DND-41 (cell line): ENCODE measurements around the gene TMEM51.

ENCODE experiments used
- ATAC-seq: fragments of 200-7000 bp; cut with Tn5 transposase; 3 replicates; pipeline ENCODE4 v1.9.1; 2021; ENCODE audit warnings: low read depth; ENCODE audit not compliant: insufficient read depth
- DNase-seq: peaks from one replicate; pipeline ENCODE4 v3.0.0-alpha.2; 2020
- H2AFZ ChIP-seq: 2 replicates; pipeline ENCODE4 v1.6.0; 2012; ENCODE audit warnings: low read depth, low read length
- H3K27ac ChIP-seq: 2 replicates; pipeline ENCODE4 v1.5.1; 2012; ENCODE audit warnings: low read length, inconsistent platforms
- H3K27me3 ChIP-seq: fragments of 200-600 bp; sonication (generic); 2 replicates; pipeline ENCODE4 v1.6.0; 2012; ENCODE audit warnings: low read length, mild to moderate bottlenecking, inconsistent platforms; ENCODE audit not compliant: insufficient read depth, poor library complexity
- H3K36me3 ChIP-seq: 2 replicates; pipeline ENCODE4 v1.5.1; 2012; ENCODE audit warnings: low read length, inconsistent platforms; ENCODE audit not compliant: insufficient read depth
- H3K4me1 ChIP-seq: 2 replicates; pipeline ENCODE4 v1.5.1; 2012; ENCODE audit warnings: mild to moderate bottlenecking, low read length; ENCODE audit not compliant: insufficient read depth
- H3K4me2 ChIP-seq: 2 replicates; pipeline ENCODE4 v1.6.0; 2012; ENCODE audit warnings: mild to moderate bottlenecking, moderate library complexity, low read length, inconsistent platforms; ENCODE audit not compliant: insufficient read depth
- H3K4me3 ChIP-seq, 2 experiments: fragments of 200-600 bp in 1 of 2; shearing (Covaris generic) in 1 of 2; 2 replicates each; pipeline ENCODE4 v1.5.1; 2012 to 2016; ENCODE audit warnings: inconsistent platforms in 2 of 2, low read length in 2 of 2, mild to moderate bottlenecking in 2 of 2, low read depth in 1 of 2, moderate library complexity in 1 of 2
- H3K79me2 ChIP-seq: 2 replicates; pipeline ENCODE4 v1.6.0; 2012; ENCODE audit warnings: low read length, inconsistent platforms; ENCODE audit not compliant: insufficient read depth
- H3K9ac ChIP-seq: 2 replicates; pipeline ENCODE4 v1.6.0; 2012; ENCODE audit warnings: low read depth, mild to moderate bottlenecking, inconsistent platforms, low read length, moderate library complexity
- H3K9me3 ChIP-seq: 2 replicates; pipeline ENCODE4 v1.5.1; 2012; ENCODE audit warnings: low read length, moderate library complexity, mild to moderate bottlenecking, inconsistent platforms; ENCODE audit not compliant: insufficient read depth, severe bottlenecking
- H4K20me1 ChIP-seq: 2 replicates; pipeline ENCODE4 v1.6.0; 2012; ENCODE audit warnings: low read length; ENCODE audit not compliant: insufficient read depth
- EZH2 ChIP-seq: IDR thresholded peaks from 3 replicates; pipeline ENCODE4 v1.6.1; 2012; ENCODE audit warnings: borderline replicate concordance, low read depth, mild to moderate bottlenecking, moderate library complexity, low read length, inconsistent platforms; ENCODE audit not compliant: severe bottlenecking
- TF ChIP-seq, protein P1 (sequence below): IDR thresholded peaks from 2 replicates; pipeline ENCODE4 v1.5.1; 2012; ENCODE audit warnings: borderline replicate concordance, low read length, moderate library complexity, mild to moderate bottlenecking; ENCODE audit not compliant: poor library complexity, severe bottlenecking; ENCODE audit errors: extremely low read depth

Gene TMEM51

DNA sequence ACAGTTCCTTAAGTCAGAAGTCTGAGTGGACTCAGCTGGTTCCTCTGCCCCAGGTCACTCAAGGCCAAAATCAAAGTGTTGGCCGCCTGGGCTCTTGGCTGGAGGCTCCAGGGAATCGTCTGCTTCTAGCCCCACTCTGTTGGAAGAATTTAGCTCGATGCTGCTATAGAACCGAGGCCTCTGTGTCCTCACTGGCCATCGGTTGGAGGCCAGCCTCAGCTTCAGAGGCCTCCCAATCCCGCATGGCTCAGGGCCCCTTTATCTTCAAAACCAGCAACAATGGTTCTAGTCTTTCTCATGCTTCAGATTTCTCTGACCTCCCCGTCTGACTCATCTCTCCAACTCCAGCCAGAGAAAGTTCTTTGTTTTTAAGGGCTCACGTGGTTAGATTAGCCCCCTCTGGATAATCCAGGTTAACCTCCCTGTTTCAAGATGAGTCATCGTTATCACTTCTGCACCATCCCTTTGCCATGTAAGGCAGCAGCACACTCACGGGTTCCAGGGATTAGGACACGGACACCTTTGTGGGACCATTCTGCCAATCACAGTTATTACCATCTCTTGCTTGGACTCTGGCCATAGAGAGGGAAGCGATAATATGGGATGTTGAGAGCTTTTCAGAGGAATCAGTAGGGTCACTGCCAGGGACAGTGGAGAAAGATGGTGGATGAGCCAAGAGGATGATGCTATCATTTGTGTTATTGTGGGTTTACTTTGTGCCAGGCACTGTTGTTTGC is 107.0 kb downstream of the TMEM51 start:
- no peak overlapping the region for H3K27ac ChIP-seq
- no peak overlapping the region for H2AFZ ChIP-seq
- H3K79me2 ChIP-seq, result no peaks in the 10 kb centered on the region
- H3K4me1 ChIP-seq, result no peaks in the 10 kb centered on the region
- TF ChIP-seq, protein P1, sequence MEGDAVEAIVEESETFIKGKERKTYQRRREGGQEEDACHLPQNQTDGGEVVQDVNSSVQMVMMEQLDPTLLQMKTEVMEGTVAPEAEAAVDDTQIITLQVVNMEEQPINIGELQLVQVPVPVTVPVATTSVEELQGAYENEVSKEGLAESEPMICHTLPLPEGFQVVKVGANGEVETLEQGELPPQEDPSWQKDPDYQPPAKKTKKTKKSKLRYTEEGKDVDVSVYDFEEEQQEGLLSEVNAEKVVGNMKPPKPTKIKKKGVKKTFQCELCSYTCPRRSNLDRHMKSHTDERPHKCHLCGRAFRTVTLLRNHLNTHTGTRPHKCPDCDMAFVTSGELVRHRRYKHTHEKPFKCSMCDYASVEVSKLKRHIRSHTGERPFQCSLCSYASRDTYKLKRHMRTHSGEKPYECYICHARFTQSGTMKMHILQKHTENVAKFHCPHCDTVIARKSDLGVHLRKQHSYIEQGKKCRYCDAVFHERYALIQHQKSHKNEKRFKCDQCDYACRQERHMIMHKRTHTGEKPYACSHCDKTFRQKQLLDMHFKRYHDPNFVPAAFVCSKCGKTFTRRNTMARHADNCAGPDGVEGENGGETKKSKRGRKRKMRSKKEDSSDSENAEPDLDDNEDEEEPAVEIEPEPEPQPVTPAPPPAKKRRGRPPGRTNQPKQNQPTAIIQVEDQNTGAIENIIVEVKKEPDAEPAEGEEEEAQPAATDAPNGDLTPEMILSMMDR, result no peak
- TF ChIP-seq EZH2, result no peak
- no peaks in the 10 kb centered on the region for H3K9me3 ChIP-seq
- H3K4me3 ChIP-seq, result no peak overlapping the region
- ATAC-seq (no peak), DNase-seq (no peak)
- H3K27me3 ChIP-seq, result peaks cover under 1% of the 10 kb centered on the region
- H3K4me2 ChIP-seq, result no peak overlapping the region
- no peaks in the 10 kb centered on the region for H3K36me3 ChIP-seq
- no peaks in the 10 kb centered on the region; the same call in 1 of the 2 replicates for H4K20me1 ChIP-seq
- no peak overlapping the region for H3K9ac ChIP-seq

GRCh38 chr1:15261155-15262002 is 107.8 kb downstream of the TMEM51 start:
- no peaks in the 10 kb centered on the region for H3K9me3 ChIP-seq
- H2AFZ ChIP-seq, result no peak overlapping the region
- TF ChIP-seq, protein P1, result no peak
- TF ChIP-seq EZH2, result no peak
- no peaks in the 10 kb centered on the region for H3K79me2 ChIP-seq
- H3K27me3 ChIP-seq, result no peaks in the 10 kb centered on the region
- no peak overlapping the region for H3K4me3 ChIP-seq
- no peaks in the 10 kb centered on the region for H3K36me3 ChIP-seq
- H3K9ac ChIP-seq, result no peak overlapping the region
- H3K4me2 ChIP-seq, result no peak overlapping the region
- ATAC-seq (no peak), DNase-seq (no peak)
- no peaks in the 10 kb centered on the region; the same call in 1 of the 2 replicates for H4K20me1 ChIP-seq
- no peak overlapping the region for H3K27ac ChIP-seq
- no peaks in the 10 kb centered on the region for H3K4me1 ChIP-seq

GRCh38 chr1:15262003-15262377 is 108.4 kb downstream of the TMEM51 start:
- no peak overlapping the region for H3K27ac ChIP-seq
- DNase-seq (no peak), ATAC-seq (no peak)
- H3K4me3 ChIP-seq, result no peak overlapping the region
- H3K4me2 ChIP-seq, result no peak overlapping the region
- H3K79me2 ChIP-seq, result no peaks in the 10 kb centered on the region
- no peaks in the 10 kb centered on the region for H3K4me1 ChIP-seq
- no peak overlapping the region for H3K9ac ChIP-seq
- H3K9me3 ChIP-seq, result no peaks in the 10 kb centered on the region
- H3K36me3 ChIP-seq, result no peaks in the 10 kb centered on the region
- no peak overlapping the region for H2AFZ ChIP-seq
- TF ChIP-seq, protein P1, result no peak
- H3K27me3 ChIP-seq, result no peaks in the 10 kb centered on the region
- H4K20me1 ChIP-seq, result no peaks in the 10 kb centered on the region; the same call in 1 of the 2 replicates
